Measurements from ENCODE around the gene PLA2R1. TPM values are rescaled to one million over a fixed set of nuclear protein-coding genes. Genes with fewer than 3 reads are reported as not detected.

Gene PLA2R1
- polyA plus RNA-seq, 3 donors = not detected

GRCh38 chr2:160091381-160091780 lies 29.0 kb upstream of the PLA2R1 start:
- H3K9me3 Mint-ChIP-seq = peaks cover 42 to 69% (median 64%) of the 10 kb centered on the region in 7 donors
- H3K4me2 ChIP-seq (replicated peaks; ENCODE audit: extremely low read depth, low read length, poor library complexity, severe bottlenecking) = no peak overlapping the region
- no peak for DNase-seq
- H3K4me3 ChIP-seq (replicated peaks in 1 of 3; ENCODE audit: low read depth in 2 of 3, low read length in 3 of 3) = no peak overlapping the region
- no peaks in the 10 kb centered on the region for H3K27me3 ChIP-seq (ENCODE audit: control insufficient read depth in 2 of 2, insufficient read depth in 2 of 2, low read length in 2 of 2)
- peaks cover 4% of the 10 kb centered on the region for H3K4me1 Mint-ChIP-seq
- H3K36me3 Mint-ChIP-seq = no peaks in the 10 kb centered on the region
- no peak overlapping the region for H2AFZ ChIP-seq (ENCODE audit: insufficient read depth, low read depth, low read length, poor library complexity, severe bottlenecking)
- peaks cover under 1 to 4% of the 10 kb centered on the region in 2 donors for H3K4me1 ChIP-seq (ENCODE audit: control insufficient read depth in 1 of 2, insufficient read depth in 2 of 2, low read length in 2 of 2)
- H3K36me3 ChIP-seq (replicated peaks in 1 of 2; ENCODE audit: control insufficient read depth in 1 of 2, insufficient read depth in 2 of 2, low read length in 2 of 2) = peaks cover 0 to 6% of the 10 kb centered on the region in 2 donors
- TF ChIP-seq CTCF (IDR thresholded peaks at IDR 0.05) = no peak
- H4K20me1 ChIP-seq (ENCODE audit: insufficient read depth, low read length) = no peaks in the 10 kb centered on the region
- no peak overlapping the region for H3K9ac ChIP-seq (ENCODE audit: insufficient read depth, low read length, poor library complexity, severe bottlenecking)
- intact Hi-C loops (cut with micrococcal nuclease) = no loop called here
- H3K9me3 ChIP-seq (replicated peaks in 1 of 2; ENCODE audit: control insufficient read depth in 1 of 2, insufficient read depth in 1 of 2, low read length in 2 of 2) = peaks cover 48 to 49% of the 10 kb centered on the region in 2 donors
- H3K27ac ChIP-seq (ENCODE audit: low read depth in 1 of 2, low read length in 2 of 2) = no peak overlapping the region
- no peak overlapping the region for H3K4me3 Mint-ChIP-seq
- H3K27ac Mint-ChIP-seq = no peak overlapping the region
- no peaks in the 10 kb centered on the region for H3K79me2 ChIP-seq (ENCODE audit: insufficient read depth, low read length)
- H3K27me3 Mint-ChIP-seq (ENCODE audit: low read depth in 3 of 3) = peaks cover 0 to 3% (median 0%) of the 10 kb centered on the region in 3 donors

- Mint-ChIP-seq H3K27ac (no peak overlapping the region), H3K27me3 (ENCODE audit: low read depth in 3 of 3) (no peaks in the 10 kb centered on the region), H3K9me3 (peaks cover 44 to 83% (median 70%) of the 10 kb centered on the region in 7 donors), H3K4me1 (no peaks in the 10 kb centered on the region), H3K4me3 (no peak overlapping the region), H3K36me3 (no peaks in the 10 kb centered on the region)
- intact Hi-C loops (cut with micrococcal nuclease) = no loop called here
- Histone ChIP-seq H3K79me2 (ENCODE audit: insufficient read depth, low read length) (no peaks in the 10 kb centered on the region), H4K20me1 (ENCODE audit: insufficient read depth, low read length) (no peaks in the 10 kb centered on the region), H3K4me2 (replicated peaks; ENCODE audit: extremely low read depth, low read length, poor library complexity, severe bottlenecking) (no peak overlapping the region), H3K4me1 (ENCODE audit: control insufficient read depth in 1 of 2, insufficient read depth in 2 of 2, low read length in 2 of 2) (no peaks in the 10 kb centered on the region), H3K27ac (ENCODE audit: low read depth in 1 of 2, low read length in 2 of 2) (no peak overlapping the region), H3K27me3 (ENCODE audit: control insufficient read depth in 2 of 2, insufficient read depth in 2 of 2, low read length in 2 of 2) (no peaks in the 10 kb centered on the region), H2AFZ (ENCODE audit: insufficient read depth, low read depth, low read length, poor library complexity, severe bottlenecking) (no peak overlapping the region), H3K9ac (ENCODE audit: insufficient read depth, low read length, poor library complexity, severe bottlenecking) (no peak overlapping the region), H3K4me3 (replicated peaks in 1 of 3; ENCODE audit: low read depth in 2 of 3, low read length in 3 of 3) (no peak overlapping the region), H3K9me3 (replicated peaks in 1 of 2; ENCODE audit: control insufficient read depth in 1 of 2, insufficient read depth in 1 of 2, low read length in 2 of 2) (peaks cover 64 to 68% of the 10 kb centered on the region in 2 donors), H3K36me3 (replicated peaks in 1 of 2; ENCODE audit: control insufficient read depth in 1 of 2, insufficient read depth in 2 of 2, low read length in 2 of 2) (peaks cover 0 to 6% of the 10 kb centered on the region in 2 donors)
- 40% methylated on average over 1 of the region's 4 CpGs for WGBS (ENCODE audit: insufficient coverage)
- peak in 2 of 3 donors; percentile 7 to 13 for DNase-seq
- TF ChIP-seq CTCF (IDR thresholded peaks at IDR 0.05) = peak; percentile 30
Measured at GRCh38 chr2:160087854-160088745, 25.7 kb upstream of the PLA2R1 start.

Data from CD14-positive monocyte (primary cell).